Mammary epithelial cell (primary cell): ENCODE results near the gene CSRNP3.

Source experiments
- EZH2 ChIP-seq: IDR thresholded peaks from 2 replicates; pipeline ENCODE4 v1.6.1; 2012; ENCODE audit warnings: low read length, inconsistent platforms, borderline replicate concordance
- TF ChIP-seq, protein P1 (sequence below), 2 donors: IDR thresholded peaks in 1 of 2; conservative IDR thresholded peaks in 1 of 2; 2 replicates each; pipeline ENCODE4 v1.5.1; 2011 to 2012; ENCODE audit warnings: inconsistent platforms in 2 of 2, low read length in 2 of 2, mild to moderate bottlenecking in 2 of 2, control low read depth in 1 of 2, low read depth in 1 of 2; ENCODE audit not compliant: insufficient read depth in 1 of 2; ENCODE audit errors: extremely low read depth in 1 of 2

DNA sequence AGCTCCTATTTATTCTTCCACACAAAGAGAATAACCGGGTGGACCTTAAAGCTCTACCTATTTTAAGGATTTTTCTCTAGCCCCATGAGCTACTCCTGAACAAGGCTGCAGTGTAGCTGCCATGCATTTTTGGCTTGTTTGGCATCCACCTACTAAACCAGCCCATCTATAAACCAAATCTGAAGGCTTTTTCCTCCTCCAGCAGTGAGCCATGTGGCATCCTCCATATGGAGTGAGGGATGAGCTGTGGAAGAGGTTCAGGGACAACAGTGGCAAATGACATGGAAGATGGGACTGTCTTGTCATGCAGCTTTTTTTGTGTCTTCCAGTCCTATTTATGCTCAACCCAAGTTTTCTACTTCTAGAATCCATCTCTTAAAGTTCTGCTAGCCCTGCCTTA, 224.3 kb downstream of the CSRNP3 start:
- TF ChIP-seq, protein P1, sequence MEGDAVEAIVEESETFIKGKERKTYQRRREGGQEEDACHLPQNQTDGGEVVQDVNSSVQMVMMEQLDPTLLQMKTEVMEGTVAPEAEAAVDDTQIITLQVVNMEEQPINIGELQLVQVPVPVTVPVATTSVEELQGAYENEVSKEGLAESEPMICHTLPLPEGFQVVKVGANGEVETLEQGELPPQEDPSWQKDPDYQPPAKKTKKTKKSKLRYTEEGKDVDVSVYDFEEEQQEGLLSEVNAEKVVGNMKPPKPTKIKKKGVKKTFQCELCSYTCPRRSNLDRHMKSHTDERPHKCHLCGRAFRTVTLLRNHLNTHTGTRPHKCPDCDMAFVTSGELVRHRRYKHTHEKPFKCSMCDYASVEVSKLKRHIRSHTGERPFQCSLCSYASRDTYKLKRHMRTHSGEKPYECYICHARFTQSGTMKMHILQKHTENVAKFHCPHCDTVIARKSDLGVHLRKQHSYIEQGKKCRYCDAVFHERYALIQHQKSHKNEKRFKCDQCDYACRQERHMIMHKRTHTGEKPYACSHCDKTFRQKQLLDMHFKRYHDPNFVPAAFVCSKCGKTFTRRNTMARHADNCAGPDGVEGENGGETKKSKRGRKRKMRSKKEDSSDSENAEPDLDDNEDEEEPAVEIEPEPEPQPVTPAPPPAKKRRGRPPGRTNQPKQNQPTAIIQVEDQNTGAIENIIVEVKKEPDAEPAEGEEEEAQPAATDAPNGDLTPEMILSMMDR (conservative IDR thresholded peaks at IDR 0.05 in 1 of 2, IDR thresholded peaks at IDR 0.05 in 1 of 2; ENCODE audit: extremely low read depth in 1 of 2, insufficient read depth in 1 of 2, low read depth in 1 of 2, low read length in 2 of 2), result no peak
- no peak for TF ChIP-seq EZH2
